Activated T-cell treated with anti-CD3 and anti-CD28 coated beads for 1 hour (primary cell): ENCODE data around the gene HSPB2.
"Not testable (repeated sequence)": the region's sequence is repeated elsewhere in the genome, so short reads cannot be mapped to it uniquely, and the experiment has no call there.

Experiments
- DNase-seq: peaks from one replicate; pipeline ENCODE4 v3.0.0-alpha.2; 2020; ENCODE audit warnings: low read depth

HSPB2 gene

GRCh38 chr11:111913997-111914396, 1.5 kb downstream of the HSPB2 start:
- no peak for DNase-seq

DNA sequence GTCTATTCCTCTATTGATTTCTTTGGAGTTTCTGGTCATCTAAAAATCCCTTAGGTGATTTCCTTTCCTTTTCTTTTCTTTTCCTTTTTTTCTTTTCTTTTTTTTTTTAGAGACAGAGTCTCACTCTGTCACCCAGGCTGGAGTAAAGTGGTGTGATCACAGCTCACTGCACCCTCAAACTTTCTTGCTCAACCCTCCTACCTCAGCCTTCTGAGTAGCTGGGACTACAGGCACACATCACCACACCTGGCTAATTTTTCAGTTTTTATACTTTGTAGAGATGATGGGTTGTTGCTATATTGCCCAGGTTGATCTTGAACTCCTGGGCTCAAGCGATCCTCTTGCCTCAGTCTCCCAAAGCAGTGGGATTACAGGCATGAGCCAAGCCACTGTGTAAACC, 4.2 kb downstream of the HSPB2 start:
- DNase-seq = no peak

DNA sequence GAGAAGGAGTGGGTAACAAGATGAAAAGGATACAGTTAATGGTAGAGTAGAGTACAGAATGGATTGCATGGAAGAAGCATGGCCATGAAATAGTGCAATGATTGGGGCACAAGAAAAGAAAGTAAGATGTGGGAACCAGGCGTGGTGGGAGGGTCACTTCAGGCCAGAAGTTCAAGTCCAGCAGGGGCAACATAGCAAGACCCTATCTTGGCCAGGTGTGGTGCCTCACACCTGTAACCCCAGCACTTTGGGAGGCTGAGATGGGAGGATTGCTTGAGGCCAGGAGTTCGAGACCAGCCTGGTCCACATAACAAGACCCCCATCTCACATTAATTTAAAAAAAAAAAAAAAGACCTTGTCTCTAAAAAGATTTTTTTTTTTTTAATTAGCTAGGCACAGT, 4.8 kb downstream of the HSPB2 start:
- no peak for DNase-seq

- DNase-seq = no peak
Observed at GRCh38 chr11:111917788-111918187, 5.3 kb downstream of the HSPB2 start.

DNA sequence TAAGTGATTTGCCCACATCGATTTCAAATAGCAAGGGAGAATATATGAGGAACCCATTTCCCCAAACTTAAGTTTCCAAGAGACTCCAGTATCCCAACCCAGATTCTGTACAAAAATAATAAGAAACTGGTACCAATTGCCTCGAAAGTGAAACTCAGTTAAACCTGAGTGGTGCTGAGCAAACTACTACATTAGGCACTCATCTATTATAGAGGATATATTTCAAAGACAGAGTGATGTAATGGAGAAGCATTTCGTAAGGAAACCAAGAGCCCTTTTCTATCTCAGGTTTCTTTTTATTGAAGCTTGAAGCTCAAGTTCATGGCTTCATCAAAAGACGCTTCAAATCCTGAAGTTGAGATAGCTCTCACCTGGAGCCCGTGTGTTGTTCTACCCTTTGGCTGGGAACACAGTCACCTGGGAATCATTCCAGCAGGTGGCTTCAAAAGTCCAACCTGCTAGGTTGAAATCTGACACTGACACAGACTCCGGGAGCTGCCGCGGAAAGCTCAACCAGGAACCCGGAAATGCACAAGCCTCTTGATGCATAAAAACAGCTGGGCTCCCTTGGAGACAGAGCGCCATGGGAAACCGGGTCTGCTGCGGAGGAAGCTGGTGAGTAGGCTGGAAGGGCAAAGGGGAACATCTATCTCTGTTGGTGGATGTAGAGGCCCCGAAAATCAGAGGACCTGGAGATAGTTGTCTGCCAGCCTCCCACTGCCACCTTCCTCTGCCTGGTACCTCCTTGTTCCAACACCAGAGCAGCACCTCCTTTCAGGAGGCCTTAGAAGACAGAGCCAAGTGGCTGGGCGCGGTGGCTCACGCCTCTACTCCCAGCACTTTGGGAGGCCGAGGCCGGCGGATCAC, 6.1 kb downstream of the HSPB2 start, which contains the start of gene C11orf52:
C11orf52 (plus strand) TSS at position 524 of the 867 bp plus-strand sequence; CDS start at position 584, 60 bp downstream.
- no peak for DNase-seq

DNA sequence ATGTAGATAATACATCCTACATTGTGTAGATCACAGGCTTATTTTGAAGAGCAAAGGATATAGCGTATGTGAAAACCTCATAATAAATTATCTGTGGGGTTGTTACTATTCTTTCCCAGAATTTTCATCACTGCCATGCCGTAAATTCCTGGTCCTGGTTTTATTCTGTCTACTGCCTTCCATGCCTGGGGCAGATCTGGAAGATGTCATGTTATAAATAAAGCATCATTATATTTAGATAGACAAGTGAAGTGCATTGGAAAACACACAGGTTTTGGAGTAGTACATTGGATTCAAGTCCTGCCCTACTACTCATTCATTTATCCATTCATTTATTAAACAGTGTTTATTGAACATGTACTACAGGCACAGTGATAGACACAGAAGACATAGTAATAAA, 8.4 kb downstream of the HSPB2 start:
- no peak for DNase-seq

- no peak for DNase-seq
Observed at GRCh38 chr11:111921541-111922230, 9.2 kb downstream of the HSPB2 start.

- no peak for DNase-seq
Observed at GRCh38 chr11:111922803-111923202, 10.3 kb downstream of the HSPB2 start.

DNA sequence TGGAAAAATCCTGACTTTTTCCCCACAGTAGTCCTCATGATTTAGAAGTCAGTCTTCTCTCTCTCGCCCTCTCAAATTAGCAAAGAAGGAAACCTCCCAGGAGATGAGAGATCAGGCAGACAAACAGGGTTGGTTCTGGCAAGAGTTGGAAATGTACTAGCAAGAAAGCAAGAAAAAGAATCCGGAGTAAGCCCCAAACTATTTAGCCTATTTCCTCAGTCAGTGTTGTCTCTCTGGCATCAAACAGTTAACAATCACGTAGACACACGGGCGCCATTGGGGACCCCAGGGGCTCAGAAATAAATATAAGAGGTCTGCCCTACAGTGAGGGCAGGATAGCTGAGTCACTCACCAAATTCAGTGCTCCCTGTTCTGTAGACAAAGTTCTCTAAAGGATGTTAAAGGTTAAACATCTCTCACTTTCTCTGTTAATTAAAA, 10.8 kb downstream of the HSPB2 start:
- no peak for DNase-seq

- DNase-seq = no peak
Observed at GRCh38 chr11:111923951-111924350, 11.4 kb downstream of the HSPB2 start.

GRCh38 chr11:111925953-111926352, 13.4 kb downstream of the HSPB2 start:
- no peak for DNase-seq

DNA sequence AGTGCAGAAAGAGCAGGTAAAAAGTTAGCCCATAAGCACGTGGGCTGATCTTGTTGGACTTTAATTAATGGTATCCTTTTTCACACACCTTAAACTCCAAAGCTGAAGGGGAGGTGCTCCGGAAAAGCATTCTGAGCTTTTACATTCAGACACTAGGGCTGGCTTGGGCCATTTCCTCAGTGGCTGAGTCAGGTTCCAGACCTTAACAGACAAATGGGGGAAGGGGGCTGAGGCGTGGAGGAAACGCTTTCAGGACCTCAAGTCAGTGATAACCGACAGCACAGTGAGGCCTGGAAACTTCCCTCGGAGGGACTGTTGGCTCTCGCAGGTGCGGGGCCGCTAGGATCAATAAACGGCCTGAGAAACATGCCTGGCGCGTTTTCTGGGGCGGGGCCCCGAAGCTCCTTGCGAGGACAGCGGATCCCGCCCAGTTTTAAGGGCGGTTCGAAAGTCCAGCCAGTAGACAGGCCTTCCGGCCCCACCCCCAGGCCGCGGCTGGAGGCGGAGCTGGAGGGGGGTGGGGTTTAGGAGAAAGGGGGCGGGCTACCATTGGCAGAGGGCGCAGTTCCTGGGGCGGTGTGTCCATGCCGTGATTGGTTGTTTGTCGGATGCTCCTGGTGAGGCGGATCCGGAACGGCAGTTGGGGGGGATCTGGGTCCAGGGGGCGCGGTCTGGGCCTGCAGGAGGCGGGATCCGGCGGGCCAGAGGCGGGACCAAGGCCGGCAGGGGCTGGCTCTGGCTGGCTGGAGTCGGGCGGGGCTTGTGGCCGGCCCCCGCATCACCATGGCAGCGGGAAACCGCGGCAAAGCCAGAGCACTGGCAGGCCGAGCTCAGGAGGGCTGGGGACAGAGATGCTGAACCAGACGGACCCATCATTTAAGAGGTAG, 14.2 kb downstream of the HSPB2 start:
- peak; percentile 90 for DNase-seq

DNA sequence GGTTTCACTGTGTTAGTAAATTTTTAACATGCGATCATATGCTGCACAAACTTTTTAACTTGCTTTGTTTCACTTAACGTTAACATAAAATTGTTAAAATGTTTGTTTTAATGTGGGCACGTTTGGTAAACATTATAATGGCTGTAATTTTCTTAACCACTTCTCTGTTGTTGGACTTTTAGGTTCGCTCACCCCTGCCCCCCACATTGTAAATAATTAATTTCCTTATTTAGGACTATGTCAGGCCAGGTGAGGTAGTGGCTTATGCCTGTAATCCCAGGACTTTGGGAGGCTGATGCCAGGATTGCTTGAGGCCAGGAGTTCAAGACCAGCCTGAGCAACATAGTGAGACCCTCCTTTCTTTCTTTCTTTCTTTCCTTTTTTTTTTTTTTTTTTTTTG, 17.9 kb downstream of the HSPB2 start:
- no peak for DNase-seq

- DNase-seq = no peak
Observed at GRCh38 chr11:111932611-111932950, 20.0 kb downstream of the HSPB2 start.

DNA sequence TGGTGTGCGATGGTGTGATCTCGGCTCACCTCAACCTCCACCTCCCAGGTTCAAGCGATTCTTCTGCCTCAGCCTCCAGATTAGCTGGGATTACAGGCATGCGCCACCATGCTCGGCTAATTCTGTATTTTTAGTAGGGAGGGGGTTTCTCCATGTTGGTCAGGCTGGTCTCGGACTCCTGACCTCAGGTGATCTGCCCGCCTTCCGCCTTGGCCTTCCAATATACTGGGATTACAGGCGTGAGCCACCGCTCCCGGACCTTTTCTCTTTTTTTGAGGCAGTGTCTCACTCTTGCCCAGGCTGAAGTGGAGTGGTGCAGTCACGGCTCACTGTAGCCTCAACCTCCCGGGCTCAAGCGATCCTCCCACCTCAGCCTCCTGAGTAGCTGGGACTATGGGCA, 20.6 kb downstream of the HSPB2 start:
- not testable (repeated sequence) for DNase-seq

DNA sequence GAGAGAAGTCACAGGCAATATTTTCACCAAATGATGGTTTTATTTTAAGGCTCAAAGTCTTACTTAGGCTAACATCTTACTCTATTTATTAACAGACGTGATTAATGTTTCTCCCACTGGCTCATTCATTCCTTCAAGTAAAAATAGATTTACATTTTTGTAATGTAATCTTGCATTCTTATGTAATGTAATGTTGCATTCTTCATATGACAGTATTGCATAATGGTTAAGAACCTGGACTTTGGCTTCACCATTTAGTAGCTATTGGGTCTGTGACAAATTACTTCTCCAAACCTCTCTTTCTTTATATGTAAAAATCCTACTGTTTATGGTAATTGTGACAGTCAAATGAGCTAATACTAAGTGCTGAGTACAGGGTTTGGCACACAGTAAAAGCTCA, 21.3 kb downstream of the HSPB2 start:
- DNase-seq = no peak

DNA sequence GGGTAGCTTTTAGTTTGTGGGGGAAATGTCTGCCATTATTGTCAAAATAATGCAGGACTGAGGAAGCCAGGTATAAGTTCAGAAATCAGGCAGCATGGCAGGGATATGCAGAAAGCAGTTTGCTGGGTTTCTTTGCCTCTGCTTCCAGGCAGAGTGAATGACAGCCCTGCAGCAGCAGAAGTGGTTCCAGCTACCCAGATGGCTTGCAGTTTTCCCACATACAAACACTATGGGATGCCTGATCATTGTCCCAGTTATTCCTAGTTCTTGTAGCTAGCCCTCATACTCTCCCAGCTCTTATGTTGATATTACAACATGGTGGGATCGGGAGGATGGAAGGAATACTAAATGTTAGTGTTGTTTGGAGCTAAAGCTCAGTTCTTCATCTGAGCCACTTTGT, 21.8 kb downstream of the HSPB2 start:
- no peak for DNase-seq

GRCh38 chr11:111935317-111936039, 22.9 kb downstream of the HSPB2 start:
- DNase-seq = no peak

- no peak for DNase-seq
Observed at GRCh38 chr11:111936040-111936540, 23.6 kb downstream of the HSPB2 start.

- no peak for DNase-seq
Observed at GRCh38 chr11:111937461-111937769, 24.9 kb downstream of the HSPB2 start.

GRCh38 chr11:111937844-111938243, 25.3 kb downstream of the HSPB2 start:
- DNase-seq = no peak

GRCh38 chr11:111938687-111939160, 26.2 kb downstream of the HSPB2 start:
- no peak for DNase-seq
